ENCODE data around the gene DSTN. TPM values are rescaled to one million over a fixed set of nuclear protein-coding genes. Genes with fewer than 3 reads are reported as not detected.

DSTN gene
- total RNA-seq, 1 experiment from 2014 or later, result 310 TPM

DNA sequence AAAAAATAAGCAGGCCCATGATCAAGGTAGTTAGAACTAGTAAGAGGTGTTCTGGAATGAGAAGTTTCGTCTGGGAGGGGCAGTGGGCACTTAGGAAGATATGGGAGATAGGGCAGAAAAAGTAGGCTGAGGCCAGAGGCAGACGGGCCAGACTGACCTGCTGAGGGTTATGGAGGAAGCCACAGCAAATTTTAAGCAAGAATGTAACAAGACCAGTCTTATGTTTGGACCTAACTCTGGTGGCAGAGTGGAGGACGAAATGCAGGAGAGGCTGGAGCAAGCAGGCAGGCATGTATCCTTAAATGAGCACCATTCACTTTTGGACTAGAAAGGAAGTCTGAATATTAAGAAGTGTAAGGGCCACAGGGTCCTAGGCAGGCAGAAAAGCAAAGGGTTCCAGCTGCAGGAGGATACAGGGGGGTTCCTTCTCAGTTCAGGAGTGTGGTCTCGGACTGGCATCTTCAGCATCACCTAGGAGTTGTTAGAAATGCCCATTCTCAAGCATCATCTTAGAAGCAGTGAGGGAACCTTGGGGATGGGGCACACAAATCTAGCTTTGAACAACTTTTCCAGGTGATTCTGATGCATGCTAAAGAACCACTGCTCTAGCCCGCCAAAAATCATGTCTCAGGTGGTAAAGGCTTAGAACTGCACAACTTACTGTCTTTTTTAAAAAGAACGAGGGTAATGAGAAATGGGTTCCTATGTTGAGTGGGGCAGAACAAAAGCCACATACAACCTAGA, 1.7 kb upstream of the DSTN start:
- peaks cover 2% of the 10 kb centered on the region; the same call in 1 of the 2 replicates for H3K36me3 ChIP-seq
- H3K27me3 ChIP-seq, result no peaks in the 10 kb centered on the region
- H3K9me3 ChIP-seq, result no peaks in the 10 kb centered on the region
- peak overlapping the region; percentile 46 for H3K4me3 ChIP-seq
- DNase-seq, result no peak

GRCh38 chr20:17568972-17569521, 828 bp upstream of the DSTN start:
- peaks cover 2% of the 10 kb centered on the region for H3K36me3 ChIP-seq
- no peaks in the 10 kb centered on the region for H3K9me3 ChIP-seq
- DNase-seq, result peak; percentile 91
- peak overlapping the region; percentile 46 for H3K4me3 ChIP-seq
- no peaks in the 10 kb centered on the region for H3K27me3 ChIP-seq

DNA sequence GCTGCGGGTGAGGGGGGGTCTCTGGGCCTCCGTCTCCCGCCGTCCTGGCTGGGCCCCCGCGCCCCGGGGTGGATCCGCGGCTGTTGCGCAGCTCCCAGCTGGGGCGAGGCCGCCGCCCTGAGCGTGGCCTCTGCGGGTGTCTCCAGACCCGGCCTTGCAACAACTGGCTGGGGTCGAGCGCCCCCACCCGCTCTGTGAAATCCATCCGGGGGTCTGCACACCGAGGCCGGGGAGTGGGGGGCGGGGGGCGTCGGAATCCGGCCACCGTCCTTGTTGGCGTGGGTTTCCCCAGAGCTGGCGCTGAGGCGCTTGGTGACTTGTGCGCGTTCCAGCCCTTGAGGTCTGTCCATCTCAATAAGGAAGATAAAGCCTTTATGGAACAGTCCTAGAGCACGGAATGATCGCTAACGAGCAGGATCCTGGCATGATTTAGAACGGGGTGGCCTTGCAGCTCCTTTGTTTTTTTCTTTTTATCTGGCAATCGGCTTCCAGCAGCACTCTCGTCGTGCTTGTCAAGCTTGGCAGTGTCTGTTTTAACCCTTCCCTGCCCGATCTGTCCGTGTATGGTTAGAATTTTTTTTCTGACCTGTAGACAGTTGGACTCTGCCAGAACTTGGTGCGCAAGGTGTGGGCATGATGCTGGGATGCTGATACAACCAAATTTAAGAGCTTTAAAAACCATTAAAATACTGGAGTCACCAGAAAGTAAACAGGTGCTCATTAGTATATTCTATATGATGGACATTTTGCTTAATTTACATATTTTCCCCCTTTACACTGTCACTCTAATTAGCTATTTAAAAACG, 675 bp downstream of the DSTN start:
- DNase-seq, result peak; percentile 31
- peak overlapping the region; percentile 71 for H3K4me3 ChIP-seq

GRCh38 chr20:17571153-17571527, 1.3 kb downstream of the DSTN start:
- no peaks in the 10 kb centered on the region for H3K9me3 ChIP-seq
- H3K4me3 ChIP-seq, result peak overlapping the region; percentile 71
- H3K27me3 ChIP-seq, result no peaks in the 10 kb centered on the region
- H3K36me3 ChIP-seq, result peaks cover 9% of the 10 kb centered on the region
- no peak for DNase-seq

More for the DNA sequence above, 675 bp downstream of the DSTN start:
- Histone ChIP-seq H3K36me3 (peaks cover 4% of the 10 kb centered on the region), H3K27me3 (no peaks in the 10 kb centered on the region), H3K9me3 (no peaks in the 10 kb centered on the region)

DNA sequence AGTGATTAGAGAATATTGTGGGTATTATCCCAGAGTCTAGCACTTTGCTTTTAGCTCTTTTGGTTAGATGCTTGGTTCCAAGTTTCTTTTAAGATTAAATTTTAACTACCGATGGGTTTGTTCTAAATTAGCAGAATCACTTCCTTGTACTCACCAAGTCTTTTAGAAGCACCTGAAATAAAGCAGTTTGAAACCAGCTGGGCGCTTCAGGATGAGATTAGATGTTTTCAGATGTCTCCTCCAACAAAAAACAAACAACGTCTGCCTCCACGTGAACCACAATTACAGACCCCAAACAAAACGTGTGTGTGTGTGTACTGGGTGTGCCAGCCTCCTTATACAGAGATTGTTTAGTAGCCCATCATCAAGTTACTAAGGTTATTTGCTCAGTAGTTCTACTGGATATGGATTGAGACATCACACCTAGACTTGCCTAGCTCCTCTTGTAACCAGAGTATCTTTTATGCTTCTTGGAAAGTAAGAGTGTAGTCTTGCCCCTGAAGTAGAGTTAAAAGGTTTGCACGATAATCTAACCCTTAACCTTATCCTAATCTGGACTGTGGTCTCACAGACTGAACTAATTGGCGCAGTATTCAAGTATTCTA, 2.3 kb downstream of the DSTN start:
- H3K9me3 ChIP-seq, result no peaks in the 10 kb centered on the region
- no peaks in the 10 kb centered on the region for H3K27me3 ChIP-seq
- DNase-seq, result no peak
- H3K36me3 ChIP-seq, result peaks cover 13% of the 10 kb centered on the region
- H3K4me3 ChIP-seq, result peak overlapping the region; percentile 71

DNA sequence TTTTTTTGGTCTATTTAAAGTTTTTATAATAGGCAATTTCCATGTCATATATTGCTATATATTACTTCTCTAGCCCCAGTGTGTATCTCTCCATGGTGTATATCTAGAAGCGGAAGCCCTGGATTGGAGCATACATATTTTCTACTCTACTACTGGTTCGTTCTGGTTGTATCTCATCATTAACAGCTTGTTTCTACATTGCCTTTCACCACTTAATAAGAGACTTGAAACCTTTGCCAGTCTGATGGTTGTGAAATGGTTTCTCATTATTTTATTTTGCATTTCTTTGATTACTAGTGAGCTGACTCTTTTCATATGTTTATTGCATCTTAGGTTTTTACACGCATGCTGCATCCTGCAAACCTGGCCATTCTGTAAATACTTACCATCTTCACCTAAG, 3.6 kb downstream of the DSTN start:
- no peaks in the 10 kb centered on the region for H3K27me3 ChIP-seq
- DNase-seq, result no peak
- no peaks in the 10 kb centered on the region for H3K9me3 ChIP-seq
- H3K36me3 ChIP-seq, result peaks cover 13% of the 10 kb centered on the region
- no peak overlapping the region for H3K4me3 ChIP-seq

GRCh38 chr20:17576215-17576614, 6.3 kb downstream of the DSTN start:
- Histone ChIP-seq H3K4me3 (no peak overlapping the region), H3K27me3 (no peaks in the 10 kb centered on the region), H3K9me3 (no peaks in the 10 kb centered on the region), H3K36me3 (peaks cover 16% of the 10 kb centered on the region)
- DNase-seq, result no peak

- H3K4me3 ChIP-seq, result no peak overlapping the region
- no peaks in the 10 kb centered on the region for H3K27me3 ChIP-seq
- no peak for DNase-seq
- H3K36me3 ChIP-seq, result peaks cover 19% of the 10 kb centered on the region
- H3K9me3 ChIP-seq, result no peaks in the 10 kb centered on the region
Measured at GRCh38 chr20:17579369-17580039, 9.6 kb downstream of the DSTN start.

DNA sequence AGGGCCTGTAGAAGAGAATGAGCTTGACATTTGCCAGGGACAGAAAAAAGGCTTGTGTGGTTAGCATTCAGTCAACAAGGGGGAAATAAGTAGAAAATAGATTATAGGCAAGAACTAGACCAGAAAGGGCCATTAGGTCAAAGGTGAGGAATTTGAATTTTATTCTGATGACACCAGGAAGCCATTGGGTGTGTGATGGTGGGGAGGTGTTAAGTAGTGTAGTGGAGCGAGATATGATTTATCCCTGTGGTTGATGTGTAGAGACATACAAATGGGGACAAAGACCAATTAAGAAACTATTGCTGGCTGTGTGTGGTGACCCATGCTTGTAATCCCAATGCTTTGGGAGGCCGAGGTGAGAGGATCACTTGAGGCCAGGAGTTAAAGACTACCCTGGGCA, 11.0 kb downstream of the DSTN start:
- no peak overlapping the region for H3K4me3 ChIP-seq
- peaks cover 17% of the 10 kb centered on the region for H3K36me3 ChIP-seq
- H3K27me3 ChIP-seq, result no peaks in the 10 kb centered on the region
- DNase-seq, result no peak
- no peaks in the 10 kb centered on the region for H3K9me3 ChIP-seq

GRCh38 chr20:17583126-17583525, 13.3 kb downstream of the DSTN start:
- no peaks in the 10 kb centered on the region for H3K27me3 ChIP-seq
- peaks cover 11% of the 10 kb centered on the region for H3K36me3 ChIP-seq
- no peaks in the 10 kb centered on the region for H3K9me3 ChIP-seq
- DNase-seq, result no peak
- H3K4me3 ChIP-seq, result no peak overlapping the region

DNA sequence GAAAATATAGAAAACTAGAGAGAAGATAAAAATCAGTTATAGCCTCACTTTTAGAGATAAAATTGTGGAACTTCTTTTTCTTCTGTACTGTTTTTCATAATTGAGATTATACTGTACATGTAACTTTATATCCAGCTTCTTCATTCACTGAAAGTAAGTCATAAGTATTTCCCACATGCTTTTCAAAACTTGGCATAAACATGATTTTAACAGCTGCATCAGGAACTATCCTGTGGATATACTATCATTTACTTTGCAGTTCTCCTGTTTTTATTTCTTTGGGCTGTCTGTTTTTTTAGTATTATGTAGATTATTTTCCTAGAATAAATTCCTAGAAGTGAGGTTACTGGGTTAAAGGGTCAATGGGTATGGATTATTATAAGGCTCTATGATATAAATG, 14.8 kb downstream of the DSTN start:
- H3K27me3 ChIP-seq, result no peaks in the 10 kb centered on the region
- no peak for DNase-seq
- H3K36me3 ChIP-seq, result peaks cover 11% of the 10 kb centered on the region
- H3K9me3 ChIP-seq, result no peaks in the 10 kb centered on the region
- no peak overlapping the region for H3K4me3 ChIP-seq

GRCh38 chr20:17586250-17586649, 16.4 kb downstream of the DSTN start:
- Histone ChIP-seq H3K9me3 (no peaks in the 10 kb centered on the region), H3K4me3 (no peak overlapping the region), H3K27me3 (no peaks in the 10 kb centered on the region), H3K36me3 (peaks cover 5% of the 10 kb centered on the region)
- DNase-seq, result no peak

- no peak for DNase-seq
- no peaks in the 10 kb centered on the region for H3K9me3 ChIP-seq
- no peak overlapping the region for H3K4me3 ChIP-seq
- H3K36me3 ChIP-seq, result peaks cover 9% of the 10 kb centered on the region
- no peaks in the 10 kb centered on the region for H3K27me3 ChIP-seq
Measured at GRCh38 chr20:17587148-17587547, 17.3 kb downstream of the DSTN start.

- H3K27me3 ChIP-seq, result no peaks in the 10 kb centered on the region
- no peaks in the 10 kb centered on the region for H3K9me3 ChIP-seq
- no peak overlapping the region for H3K4me3 ChIP-seq
- peaks cover 5% of the 10 kb centered on the region for H3K36me3 ChIP-seq
- DNase-seq, result no peak
Measured at GRCh38 chr20:17587824-17588223, 17.9 kb downstream of the DSTN start.

DNA sequence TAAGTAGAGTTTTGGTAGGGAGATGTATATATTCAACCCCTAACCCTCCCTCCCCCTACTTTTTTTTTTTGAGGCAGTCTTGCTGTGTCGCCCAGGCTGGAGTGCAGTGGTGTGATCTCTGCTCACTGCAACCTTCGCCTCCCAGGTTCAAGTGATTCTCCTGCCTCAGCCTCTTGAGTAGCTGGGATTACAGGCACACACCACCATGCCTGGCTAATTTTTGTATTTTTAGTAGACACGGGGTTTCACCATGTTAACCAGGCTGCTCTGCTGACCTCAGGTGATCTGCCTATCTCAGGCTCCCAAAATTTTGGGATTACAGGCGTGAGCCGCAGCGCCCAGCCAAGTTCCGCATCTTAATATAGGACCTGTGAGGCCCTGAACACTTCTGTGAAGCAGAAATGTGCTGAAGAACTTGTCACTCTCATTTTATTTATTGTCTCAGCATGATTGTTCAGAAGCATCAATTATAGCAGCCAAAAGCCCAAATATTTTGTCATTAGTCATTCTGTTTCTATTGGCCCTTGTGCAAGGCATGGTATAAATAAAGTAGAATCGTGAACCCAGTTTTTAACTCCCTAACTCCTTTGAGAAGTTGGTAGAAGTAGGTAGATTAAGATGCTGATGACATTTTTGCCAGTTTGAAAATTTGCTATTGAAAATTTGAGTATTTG, 19.4 kb downstream of the DSTN start:
- Histone ChIP-seq H3K4me3 (no peak overlapping the region), H3K9me3 (no peaks in the 10 kb centered on the region), H3K36me3 (peaks cover 5% of the 10 kb centered on the region; the same call in 1 of the 2 replicates), H3K27me3 (no peaks in the 10 kb centered on the region)
- no peak for DNase-seq

GRCh38 chr20:17590245-17590644, 20.4 kb downstream of the DSTN start:
- H3K36me3 ChIP-seq, result peaks cover 5% of the 10 kb centered on the region; the same call in 1 of the 2 replicates
- H3K4me3 ChIP-seq, result no peak overlapping the region
- DNase-seq, result no peak
- H3K9me3 ChIP-seq, result no peaks in the 10 kb centered on the region
- H3K27me3 ChIP-seq, result no peaks in the 10 kb centered on the region
